Measurements from ENCODE around the gene BLTP1. TPM values are rescaled to one million over a fixed set of nuclear protein-coding genes. Genes with fewer than 3 reads are reported as not detected.

Gene BLTP1
- polyA plus RNA-seq, 3 donors: 2.7 to 35.1 (median 3.3) TPM

- 77% methylated on average over 2 of the region's 5 CpGs for WGBS (ENCODE audit: insufficient coverage)
- H3K9me3 ChIP-seq (replicated peaks in 1 of 2; ENCODE audit: control insufficient read depth in 1 of 2, insufficient read depth in 1 of 2, low read length in 2 of 2): no peaks in the 10 kb centered on the region
- Mint-ChIP-seq H3K27ac (no peak overlapping the region), H3K9me3 (peaks cover 0 to 5% (median 2%) of the 10 kb centered on the region in 7 donors), H3K36me3 (no peaks in the 10 kb centered on the region), H3K4me1 (no peaks in the 10 kb centered on the region), H3K4me3 (no peak overlapping the region), H3K27me3 (ENCODE audit: low read depth in 3 of 3) (peaks cover 0 to 4% (median 2%) of the 10 kb centered on the region in 3 donors)
- DNase-seq: no peak
- no peaks in the 10 kb centered on the region for H3K79me2 ChIP-seq (ENCODE audit: insufficient read depth, low read length)
- H3K4me2 ChIP-seq (replicated peaks; ENCODE audit: extremely low read depth, low read length, poor library complexity, severe bottlenecking): no peak overlapping the region
- H3K4me3 ChIP-seq (replicated peaks in 1 of 3; ENCODE audit: low read depth in 2 of 3, low read length in 3 of 3): no peak overlapping the region
- intact Hi-C loops (cut with micrococcal nuclease): no loop called here
- no peaks in the 10 kb centered on the region for H3K27me3 ChIP-seq (ENCODE audit: control insufficient read depth in 2 of 2, insufficient read depth in 2 of 2, low read length in 2 of 2)
- H2AFZ ChIP-seq (ENCODE audit: insufficient read depth, low read depth, low read length, poor library complexity, severe bottlenecking): no peak overlapping the region
- no peaks in the 10 kb centered on the region for H3K36me3 ChIP-seq (replicated peaks in 1 of 2; ENCODE audit: control insufficient read depth in 1 of 2, insufficient read depth in 2 of 2, low read length in 2 of 2)
- no peak overlapping the region for H3K27ac ChIP-seq (ENCODE audit: low read depth in 1 of 2, low read length in 2 of 2)
- H4K20me1 ChIP-seq (ENCODE audit: insufficient read depth, low read length): no peaks in the 10 kb centered on the region
- no peak for TF ChIP-seq CTCF (IDR thresholded peaks at IDR 0.05)
- no peaks in the 10 kb centered on the region for H3K4me1 ChIP-seq (ENCODE audit: control insufficient read depth in 1 of 2, insufficient read depth in 2 of 2, low read length in 2 of 2)
- no peak overlapping the region for H3K9ac ChIP-seq (ENCODE audit: insufficient read depth, low read length, poor library complexity, severe bottlenecking)
These were observed 20.5 kb upstream of the BLTP1 start for GRCh38 chr4:122131562-122132157.

GRCh38 chr4:122132891-122133290 lies 19.2 kb upstream of the BLTP1 start:
- Mint-ChIP-seq H3K36me3 (no peaks in the 10 kb centered on the region), H3K27ac (no peak overlapping the region), H3K4me1 (no peaks in the 10 kb centered on the region), H3K27me3 (ENCODE audit: low read depth in 3 of 3) (peaks cover 0 to 5% (median 4%) of the 10 kb centered on the region in 3 donors), H3K4me3 (no peak overlapping the region), H3K9me3 (peaks cover 0 to 4% (median 0%) of the 10 kb centered on the region in 7 donors)
- Histone ChIP-seq H3K9ac (ENCODE audit: insufficient read depth, low read length, poor library complexity, severe bottlenecking) (no peak overlapping the region), H3K27ac (ENCODE audit: low read depth in 1 of 2, low read length in 2 of 2) (no peak overlapping the region), H3K79me2 (ENCODE audit: insufficient read depth, low read length) (no peaks in the 10 kb centered on the region), H3K36me3 (replicated peaks in 1 of 2; ENCODE audit: control insufficient read depth in 1 of 2, insufficient read depth in 2 of 2, low read length in 2 of 2) (no peaks in the 10 kb centered on the region), H3K4me1 (ENCODE audit: control insufficient read depth in 1 of 2, insufficient read depth in 2 of 2, low read length in 2 of 2) (no peaks in the 10 kb centered on the region), H3K9me3 (replicated peaks in 1 of 2; ENCODE audit: control insufficient read depth in 1 of 2, insufficient read depth in 1 of 2, low read length in 2 of 2) (no peaks in the 10 kb centered on the region), H2AFZ (ENCODE audit: insufficient read depth, low read depth, low read length, poor library complexity, severe bottlenecking) (no peak overlapping the region), H3K4me2 (replicated peaks; ENCODE audit: extremely low read depth, low read length, poor library complexity, severe bottlenecking) (no peak overlapping the region), H4K20me1 (ENCODE audit: insufficient read depth, low read length) (no peaks in the 10 kb centered on the region), H3K4me3 (replicated peaks in 1 of 3; ENCODE audit: low read depth in 2 of 3, low read length in 3 of 3) (no peak overlapping the region), H3K27me3 (ENCODE audit: control insufficient read depth in 2 of 2, insufficient read depth in 2 of 2, low read length in 2 of 2) (no peaks in the 10 kb centered on the region)
- WGBS (ENCODE audit: insufficient coverage): no CpG with 5 or more reads among the region's 3 CpGs
- no peak for TF ChIP-seq CTCF (IDR thresholded peaks at IDR 0.05)
- DNase-seq: no peak
- intact Hi-C loops (cut with micrococcal nuclease): no loop called here

Measured in CD14-positive monocyte (primary cell).